NB4 (cell line): ENCODE data around the gene ICE1.

ENCODE experiments used
- CTCF ChIP-seq: IDR thresholded peaks from one replicate; pipeline ENCODE4 v1.5.1; 2012; ENCODE audit warnings: low read depth, low read length
- MYC ChIP-seq: IDR thresholded peaks from 2 replicates; pipeline ENCODE4 v1.6.1; 2011; ENCODE audit warnings: low read depth, low read length
- POLR2A ChIP-seq: IDR thresholded peaks from 2 replicates; pipeline ENCODE4 v1.6.1; 2011; ENCODE audit warnings: mild to moderate bottlenecking; ENCODE audit not compliant: insufficient read length; ENCODE audit errors: extremely low read depth

- no peak for TF ChIP-seq CTCF
- TF ChIP-seq POLR2A = no peak
- TF ChIP-seq MYC = no peak
These were observed 41.1 kb upstream of the ICE1 start for GRCh38 chr5:5381310-5381913.
